Subcutaneous abdominal adipose tissue (tissue), 5 donors: ENCODE data around the gene MYOCOS.
A peak's percentile ranks its signal among the peaks of the same experiment; 100 is the strongest.

Experiments used
- H3K27ac ChIP-seq: one replicate; pipeline ENCODE4 v1.7.0; 2013; ENCODE audit warnings: low read depth, mild to moderate bottlenecking, inconsistent platforms, low read length, moderate library complexity
- H3K27me3 ChIP-seq, 5 donors: one replicate each; pipeline ENCODE4 v1.7.0; 2013; ENCODE audit warnings: low read length in 5 of 5, inconsistent platforms in 1 of 5; ENCODE audit not compliant: control insufficient read depth in 5 of 5, insufficient read depth in 4 of 5
- H3K36me3 ChIP-seq, 5 donors: one replicate each; pipeline ENCODE4 v1.7.0; 2013; ENCODE audit warnings: low read length in 5 of 5; ENCODE audit not compliant: control insufficient read depth in 5 of 5, insufficient read depth in 5 of 5
- H3K4me1 ChIP-seq, 5 donors: one replicate each; pipeline ENCODE4 v1.7.0; 2013; ENCODE audit warnings: low read length in 5 of 5, mild to moderate bottlenecking in 3 of 5, moderate library complexity in 1 of 5; ENCODE audit not compliant: control insufficient read depth in 5 of 5, insufficient read depth in 5 of 5
- H3K4me3 ChIP-seq, 5 donors: one replicate each; pipeline ENCODE4 v1.7.0; 2013; ENCODE audit warnings: low read length in 5 of 5, low read depth in 1 of 5
- H3K9ac ChIP-seq, 5 donors: one replicate each; pipeline ENCODE4 v1.7.0; 2013; ENCODE audit warnings: low read length in 5 of 5, mild to moderate bottlenecking in 4 of 5, moderate library complexity in 3 of 5
- H3K9me3 ChIP-seq, 5 donors: one replicate each; pipeline ENCODE4 v1.7.0; 2013; ENCODE audit warnings: low read length in 5 of 5; ENCODE audit not compliant: control insufficient read depth in 5 of 5
- donor health status: healthy.
- donor health status: healthy.
- donor health status: healthy.
- donor health status: healthy.
- donor health status: healthy.

The MYOCOS gene

GRCh38 chr1:171622152-171622462, at the start of gene MYOCOS:
TSS of gene MYOCOS (plus strand) at chr1:171622243. CDS start at chr1:171623884, 1,641 bp downstream.
- H3K9me3 ChIP-seq, result no peaks in the 10 kb centered on the region
- H3K27ac ChIP-seq, result no peak within 1 kb of the TSS
- H3K27me3 ChIP-seq, result no peaks in the 10 kb centered on the region
- no peak within 1 kb of the TSS for H3K4me3 ChIP-seq
- H3K4me1 ChIP-seq, result no peaks in the 10 kb centered on the region
- H3K9ac ChIP-seq, result no peak within 1 kb of the TSS
- no peaks in the 10 kb centered on the region for H3K36me3 ChIP-seq

- H3K4me3 ChIP-seq, result no peak overlapping the region
- H3K36me3 ChIP-seq, result peaks cover 64 to 78% (median 67%) of the 10 kb centered on the region in 5 donors
Observed at GRCh38 chr1:171576144-171576543, 45.9 kb upstream of the MYOCOS start.

GRCh38 chr1:171581226-171581625, 40.8 kb upstream of the MYOCOS start:
- H3K9me3 ChIP-seq, result no peaks in the 10 kb centered on the region
- H3K27me3 ChIP-seq, result no peaks in the 10 kb centered on the region
- no peak overlapping the region for H3K4me3 ChIP-seq
- peaks cover 65 to 93% (median 74%) of the 10 kb centered on the region in 5 donors for H3K36me3 ChIP-seq
- H3K27ac ChIP-seq, result no peak overlapping the region
- no peaks in the 10 kb centered on the region for H3K4me1 ChIP-seq
- peak overlapping the region in 1 of 5 donors; percentile 11 for H3K9ac ChIP-seq

More at GRCh38 chr1:171576144-171576543, 45.9 kb upstream of the MYOCOS start:
- Histone ChIP-seq H3K27me3 (no peaks in the 10 kb centered on the region), H3K9ac (no peak overlapping the region), H3K9me3 (no peaks in the 10 kb centered on the region), H3K4me1 (no peaks in the 10 kb centered on the region), H3K27ac (no peak overlapping the region)

GRCh38 chr1:171581766-171582165, 40.3 kb upstream of the MYOCOS start:
- Histone ChIP-seq H3K27ac (no peak overlapping the region), H3K4me3 (no peak overlapping the region), H3K9ac (peak overlapping the region in 1 of 5 donors; percentile 11), H3K36me3 (peaks cover 64 to 89% (median 68%) of the 10 kb centered on the region in 5 donors), H3K4me1 (no peaks in the 10 kb centered on the region), H3K27me3 (no peaks in the 10 kb centered on the region), H3K9me3 (no peaks in the 10 kb centered on the region)

- H3K4me3 ChIP-seq, result no peak overlapping the region
- no peaks in the 10 kb centered on the region for H3K9me3 ChIP-seq
- H3K9ac ChIP-seq, result no peak overlapping the region
- H3K27me3 ChIP-seq, result no peaks in the 10 kb centered on the region
- peaks cover 64 to 90% (median 68%) of the 10 kb centered on the region in 5 donors for H3K36me3 ChIP-seq
- no peaks in the 10 kb centered on the region for H3K4me1 ChIP-seq
- H3K27ac ChIP-seq, result no peak overlapping the region
Observed at GRCh38 chr1:171582589-171582988, 39.5 kb upstream of the MYOCOS start.

GRCh38 chr1:171583591-171584201, 38.3 kb upstream of the MYOCOS start:
- Histone ChIP-seq H3K9ac (no peak overlapping the region), H3K9me3 (no peaks in the 10 kb centered on the region), H3K4me3 (no peak overlapping the region), H3K27me3 (no peaks in the 10 kb centered on the region), H3K27ac (no peak overlapping the region), H3K4me1 (no peaks in the 10 kb centered on the region), H3K36me3 (peaks cover 65 to 90% (median 71%) of the 10 kb centered on the region in 5 donors)

GRCh38 chr1:171585715-171586114, 36.3 kb upstream of the MYOCOS start:
- no peaks in the 10 kb centered on the region for H3K4me1 ChIP-seq
- H3K36me3 ChIP-seq, result peaks cover 61 to 85% (median 71%) of the 10 kb centered on the region in 5 donors
- H3K4me3 ChIP-seq, result no peak overlapping the region
- H3K9ac ChIP-seq, result no peak overlapping the region
- H3K27me3 ChIP-seq, result no peaks in the 10 kb centered on the region
- no peak overlapping the region for H3K27ac ChIP-seq
- H3K9me3 ChIP-seq, result no peaks in the 10 kb centered on the region

- Histone ChIP-seq H3K4me1 (no peaks in the 10 kb centered on the region), H3K27ac (no peak overlapping the region), H3K36me3 (peaks cover 74 to 83% (median 78%) of the 10 kb centered on the region in 5 donors), H3K9ac (no peak overlapping the region), H3K4me3 (no peak overlapping the region), H3K9me3 (no peaks in the 10 kb centered on the region), H3K27me3 (no peaks in the 10 kb centered on the region)
Observed at GRCh38 chr1:171588230-171588629, 33.8 kb upstream of the MYOCOS start.

GRCh38 chr1:171590022-171590421, 32.0 kb upstream of the MYOCOS start:
- Histone ChIP-seq H3K4me1 (no peaks in the 10 kb centered on the region), H3K4me3 (no peak overlapping the region), H3K36me3 (peaks cover 60 to 73% (median 62%) of the 10 kb centered on the region in 5 donors), H3K9me3 (no peaks in the 10 kb centered on the region), H3K27ac (no peak overlapping the region), H3K9ac (no peak overlapping the region), H3K27me3 (no peaks in the 10 kb centered on the region)

- Histone ChIP-seq H3K9me3 (no peaks in the 10 kb centered on the region), H3K27ac (no peak overlapping the region), H3K27me3 (no peaks in the 10 kb centered on the region), H3K36me3 (peaks cover 19 to 32% (median 30%) of the 10 kb centered on the region in 5 donors), H3K4me1 (no peaks in the 10 kb centered on the region), H3K4me3 (no peak overlapping the region), H3K9ac (no peak overlapping the region)
Observed at GRCh38 chr1:171595324-171595723, 26.7 kb upstream of the MYOCOS start.
